ENCODE results near the gene VTI1A.

DNA sequence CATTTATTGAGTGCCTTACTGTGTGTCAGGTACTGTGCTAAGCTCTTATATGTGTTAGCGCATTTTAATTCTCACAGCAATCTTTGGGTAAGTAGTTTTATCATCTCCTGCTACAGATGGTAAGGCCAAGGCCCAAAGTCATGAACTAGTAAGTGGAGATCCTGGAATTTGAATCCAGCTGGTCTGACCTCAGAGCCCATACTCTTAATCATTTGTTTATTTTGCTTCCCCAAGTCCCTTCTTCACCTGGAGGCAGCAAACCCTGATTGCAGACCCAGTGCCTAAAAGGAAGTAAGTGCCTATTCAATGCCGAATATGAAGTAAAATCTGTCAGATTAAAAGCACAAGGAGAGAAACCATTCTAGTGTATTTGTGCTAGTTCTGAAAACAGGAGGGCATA lies 320.1 kb downstream of the VTI1A start:
- TF ChIP-seq, protein P1, sequence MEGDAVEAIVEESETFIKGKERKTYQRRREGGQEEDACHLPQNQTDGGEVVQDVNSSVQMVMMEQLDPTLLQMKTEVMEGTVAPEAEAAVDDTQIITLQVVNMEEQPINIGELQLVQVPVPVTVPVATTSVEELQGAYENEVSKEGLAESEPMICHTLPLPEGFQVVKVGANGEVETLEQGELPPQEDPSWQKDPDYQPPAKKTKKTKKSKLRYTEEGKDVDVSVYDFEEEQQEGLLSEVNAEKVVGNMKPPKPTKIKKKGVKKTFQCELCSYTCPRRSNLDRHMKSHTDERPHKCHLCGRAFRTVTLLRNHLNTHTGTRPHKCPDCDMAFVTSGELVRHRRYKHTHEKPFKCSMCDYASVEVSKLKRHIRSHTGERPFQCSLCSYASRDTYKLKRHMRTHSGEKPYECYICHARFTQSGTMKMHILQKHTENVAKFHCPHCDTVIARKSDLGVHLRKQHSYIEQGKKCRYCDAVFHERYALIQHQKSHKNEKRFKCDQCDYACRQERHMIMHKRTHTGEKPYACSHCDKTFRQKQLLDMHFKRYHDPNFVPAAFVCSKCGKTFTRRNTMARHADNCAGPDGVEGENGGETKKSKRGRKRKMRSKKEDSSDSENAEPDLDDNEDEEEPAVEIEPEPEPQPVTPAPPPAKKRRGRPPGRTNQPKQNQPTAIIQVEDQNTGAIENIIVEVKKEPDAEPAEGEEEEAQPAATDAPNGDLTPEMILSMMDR (IDR thresholded peaks at IDR 0.05): no peak
- TF ChIP-seq POLR2A (IDR thresholded peaks at IDR 0.05): no peak

Data from esophagus squamous epithelium (tissue), 4 donors.